Measurements from ENCODE around the gene DEFB127.

The DEFB127 gene, protein sequence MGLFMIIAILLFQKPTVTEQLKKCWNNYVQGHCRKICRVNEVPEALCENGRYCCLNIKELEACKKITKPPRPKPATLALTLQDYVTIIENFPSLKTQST

GRCh38 chr20:157154-157553 is at the start of gene DEFB127:
TSS of gene DEFB127 (plus strand) at chr20:157454. CDS start at chr20:157545, 91 bp downstream.
- no peak within 1 kb of the TSS for H3K27ac ChIP-seq
- no peak for TF ChIP-seq ZFX (IDR thresholded peaks at IDR 0.05; ENCODE audit: borderline replicate concordance)
- TF ChIP-seq CTCF (IDR thresholded peaks at IDR 0.05), result no peak

- TF ChIP-seq CTCF (IDR thresholded peaks at IDR 0.05) (no peak), ZFX (IDR thresholded peaks at IDR 0.05; ENCODE audit: borderline replicate concordance) (no peak)
- H3K27ac ChIP-seq, result no peak overlapping the region
Measured at GRCh38 chr20:112396-112795, 44.9 kb upstream of the DEFB127 start.

DNA sequence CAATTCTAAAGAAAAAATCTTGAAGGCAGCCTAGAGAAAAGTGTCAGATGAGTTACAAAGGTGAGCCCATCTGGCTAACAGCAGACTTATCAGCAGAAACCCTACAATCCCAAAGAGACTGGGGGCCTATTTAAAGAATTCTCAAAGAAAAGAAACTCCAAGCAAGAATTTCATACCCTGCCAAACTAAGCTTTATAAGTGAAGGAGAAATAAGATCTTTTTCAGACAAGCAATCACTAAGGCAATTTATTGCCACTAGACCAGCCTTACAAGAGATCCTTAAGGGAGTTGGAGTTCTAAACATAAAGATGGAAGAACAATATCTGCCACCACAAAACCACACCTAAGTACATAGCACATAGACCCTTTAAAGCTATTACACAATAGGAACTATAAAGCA is 39.7 kb upstream of the DEFB127 start:
- TF ChIP-seq ZFX (IDR thresholded peaks at IDR 0.05; ENCODE audit: borderline replicate concordance) (no peak), CTCF (IDR thresholded peaks at IDR 0.05) (no peak)
- H3K27ac ChIP-seq, result no peak overlapping the region

DNA sequence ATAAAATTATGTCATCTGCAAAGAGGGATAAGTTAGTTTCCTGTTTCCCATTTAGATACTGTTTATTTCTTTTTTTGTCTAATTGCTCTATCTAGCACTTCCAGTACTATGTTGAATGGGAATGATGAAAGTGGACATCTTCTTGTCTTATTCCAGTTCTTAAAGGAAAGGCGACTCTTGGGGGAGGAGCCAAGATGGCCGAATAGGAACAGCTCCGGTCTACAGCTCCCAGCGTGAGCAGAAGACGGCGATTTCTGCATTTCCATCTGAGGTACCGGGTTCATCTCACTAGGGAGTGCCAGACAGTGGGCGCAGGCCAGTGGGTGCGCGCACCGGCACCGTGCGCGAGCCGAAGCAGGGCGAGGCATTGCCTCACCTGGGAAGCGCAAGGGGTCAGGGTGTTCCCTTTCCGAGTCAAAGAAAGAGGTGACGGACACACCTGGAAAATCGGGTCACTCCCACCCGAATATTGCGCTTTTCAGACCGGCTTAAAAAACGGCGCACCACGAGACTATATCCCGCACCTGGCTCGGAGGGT is 27.4 kb upstream of the DEFB127 start:
- H3K27ac ChIP-seq, result peak overlapping the region; percentile 29; the same call in 1 of the 2 replicates

DNA sequence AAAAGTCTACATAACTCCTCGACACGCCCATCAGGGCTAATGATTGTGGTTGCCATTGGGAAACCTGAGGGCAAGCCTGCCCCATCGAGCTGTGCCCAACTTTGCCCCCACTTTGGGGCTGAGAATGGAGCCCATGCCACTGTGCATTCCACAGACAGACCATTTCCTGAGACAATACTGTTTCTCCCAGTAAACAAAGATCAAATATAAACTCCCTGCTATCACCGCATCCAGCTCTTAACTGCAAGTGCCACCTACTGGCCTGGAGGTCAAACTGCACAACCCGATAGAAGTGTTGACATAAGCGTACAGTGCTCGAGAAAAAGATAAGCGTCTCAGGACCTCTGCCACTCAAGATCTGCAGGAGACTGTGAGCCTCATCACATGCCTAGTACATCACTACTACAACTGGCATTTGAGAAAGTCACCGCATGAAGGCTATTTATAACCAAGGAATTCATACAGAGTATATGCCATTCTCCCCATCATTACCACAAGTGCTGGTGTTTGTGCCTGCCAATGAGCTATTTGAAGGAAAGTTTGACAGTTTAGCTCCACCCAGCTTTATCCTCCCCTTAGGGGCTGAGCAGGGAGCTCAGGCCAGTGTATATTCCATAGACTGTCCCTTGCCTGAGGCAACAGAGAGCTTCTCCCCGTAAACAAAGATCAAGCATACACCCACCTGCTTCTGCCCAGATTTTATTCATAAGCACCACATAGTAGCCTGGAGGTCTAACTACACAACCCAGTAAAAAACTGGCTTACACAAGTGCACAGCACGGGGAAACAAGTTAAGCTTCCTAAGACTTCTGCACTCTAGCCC is 19.4 kb upstream of the DEFB127 start:
- TF ChIP-seq ZFX (IDR thresholded peaks at IDR 0.05; ENCODE audit: borderline replicate concordance) (no peak), CTCF (IDR thresholded peaks at IDR 0.05) (peak; percentile 85)
- H3K27ac ChIP-seq, result no peak overlapping the region

DNA sequence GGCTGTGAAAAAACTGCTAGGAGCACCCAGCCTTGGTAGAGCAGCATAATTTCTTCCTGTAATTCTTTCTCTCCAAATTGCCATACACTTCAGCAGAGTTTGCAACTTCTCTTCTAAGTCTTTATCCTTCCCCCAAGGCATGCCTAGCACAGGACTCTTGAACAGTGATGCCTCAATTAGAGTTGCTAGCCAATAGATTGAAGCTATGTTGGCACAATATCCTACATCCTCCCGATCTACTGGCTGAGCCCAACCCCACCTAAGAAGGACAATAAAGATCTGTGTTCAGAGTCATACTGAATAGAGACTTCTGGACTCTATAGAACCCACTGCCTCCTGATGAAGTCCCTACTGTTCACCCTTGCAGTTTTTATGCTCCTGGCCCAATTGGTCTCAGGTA is 15.0 kb upstream of the DEFB127 start, which contains the start of gene DEFB126:
Gene DEFB126, plus strand, starts transcription at position 301 of the 400 bp plus-strand sequence. Its CDS starts 39 bp downstream, at position 340.
- H3K27ac ChIP-seq, result no peak within 1 kb of the TSS
- TF ChIP-seq ZFX (IDR thresholded peaks at IDR 0.05; ENCODE audit: borderline replicate concordance) (no peak), CTCF (IDR thresholded peaks at IDR 0.05) (no peak)

- TF ChIP-seq CTCF (IDR thresholded peaks at IDR 0.05) (no peak), ZFX (IDR thresholded peaks at IDR 0.05; ENCODE audit: borderline replicate concordance) (no peak)
- H3K27ac ChIP-seq, result no peak overlapping the region
Measured at GRCh38 chr20:145877-146276, 11.4 kb upstream of the DEFB127 start.
